HG03432 (cell line): ENCODE data around the gene TNNC2.
"Not testable (repeated sequence)": the region's sequence is repeated elsewhere in the genome, so short reads cannot be mapped to it uniquely, and the experiment has no call there.

Source experiments
- ATAC-seq: cut with Tn5 transposase; IDR thresholded peaks from one replicate; pipeline ENCODE4 v1.9.1; 2021; ENCODE audit warnings: mild to moderate bottlenecking, moderate library complexity; ENCODE audit not compliant: unreplicated experiment

Gene TNNC2

DNA sequence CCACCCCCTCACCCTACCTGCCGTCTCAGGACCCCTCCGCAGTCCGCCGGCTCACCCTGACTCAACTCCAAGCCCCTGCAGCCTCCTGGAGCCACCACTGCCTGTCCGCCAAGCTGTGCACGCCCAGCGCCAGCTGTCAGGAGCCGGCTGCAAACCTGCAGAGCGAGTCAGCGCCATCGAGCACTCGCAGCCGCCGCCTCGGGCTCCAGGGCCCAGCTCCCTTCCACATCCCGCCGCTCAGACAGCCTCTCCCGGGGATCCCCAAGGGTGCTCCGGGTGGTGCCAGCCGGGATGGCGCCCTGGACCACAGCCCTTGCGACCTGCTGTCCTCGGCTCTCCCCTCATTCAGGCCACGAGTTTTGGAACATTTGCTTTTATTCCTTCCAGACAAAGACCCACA lies 4.3 kb downstream of the TNNC2 start:
- ATAC-seq = no peak

DNA sequence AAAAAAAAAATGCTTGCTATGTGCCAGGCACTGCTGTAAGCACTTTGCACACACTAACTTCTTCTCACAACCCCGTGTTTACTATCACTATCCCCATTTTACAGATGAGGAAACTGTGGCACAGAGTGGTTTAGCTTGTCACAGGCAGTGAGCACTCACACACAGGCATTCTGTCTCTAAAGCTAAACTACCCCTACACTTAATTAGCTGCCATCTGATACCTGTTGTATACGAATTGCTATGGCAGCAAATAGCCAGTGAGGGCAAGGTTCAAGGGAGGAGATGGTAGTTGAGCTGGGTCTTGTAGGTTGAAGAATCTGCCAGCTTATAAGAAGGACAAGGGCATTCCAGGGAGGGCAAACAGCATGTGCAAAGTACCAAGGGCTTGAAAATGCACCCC lies 5.2 kb downstream of the TNNC2 start:
- no peak for ATAC-seq

GRCh38 chr20:45819466-45819865 lies 7.6 kb downstream of the TNNC2 start:
- ATAC-seq = no peak

GRCh38 chr20:45818239-45818638 lies 8.9 kb downstream of the TNNC2 start:
- ATAC-seq = no peak

DNA sequence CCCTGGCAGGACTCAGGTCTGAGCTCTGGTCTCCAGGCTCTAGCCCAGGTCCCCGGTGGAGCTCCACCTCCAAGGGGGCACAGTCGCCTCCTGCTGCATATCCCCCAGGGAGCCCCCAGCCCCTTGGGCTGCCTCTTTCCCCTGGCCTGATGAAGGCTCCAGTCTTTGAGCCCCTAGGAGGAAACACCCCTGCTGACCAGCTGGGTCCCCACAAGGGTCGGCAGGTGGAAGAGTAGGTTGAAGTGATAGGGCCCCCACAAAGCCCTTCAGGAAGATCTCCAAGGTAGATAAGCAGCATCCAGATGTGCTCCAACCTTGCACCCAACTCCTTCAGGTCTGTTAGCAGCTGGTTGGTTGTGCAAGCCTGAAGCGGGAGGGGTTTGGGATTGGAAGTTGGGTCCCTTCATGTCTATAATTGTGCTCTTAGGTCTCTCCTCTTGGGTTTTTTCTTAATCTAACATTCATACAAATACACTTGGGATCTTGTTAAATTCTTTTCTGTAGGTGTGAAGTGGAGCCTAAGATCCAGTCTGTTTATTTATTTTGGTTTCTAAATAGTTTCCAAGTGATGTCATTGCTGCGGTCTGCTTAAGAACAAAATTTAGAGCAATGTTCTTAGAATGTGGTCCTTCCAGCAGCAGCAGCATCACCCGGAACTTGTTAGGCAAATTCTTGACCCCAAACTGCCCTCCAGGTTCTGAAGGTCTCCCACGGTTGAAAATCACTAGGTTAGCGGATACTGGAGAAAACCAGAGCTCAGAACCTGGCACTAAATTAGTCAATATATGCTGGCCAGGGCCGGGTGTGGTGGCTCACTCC lies 9.5 kb downstream of the TNNC2 start:
- ATAC-seq = no peak

- ATAC-seq = no peak
Measured at GRCh38 chr20:45816951-45817350, 10.2 kb downstream of the TNNC2 start.

DNA sequence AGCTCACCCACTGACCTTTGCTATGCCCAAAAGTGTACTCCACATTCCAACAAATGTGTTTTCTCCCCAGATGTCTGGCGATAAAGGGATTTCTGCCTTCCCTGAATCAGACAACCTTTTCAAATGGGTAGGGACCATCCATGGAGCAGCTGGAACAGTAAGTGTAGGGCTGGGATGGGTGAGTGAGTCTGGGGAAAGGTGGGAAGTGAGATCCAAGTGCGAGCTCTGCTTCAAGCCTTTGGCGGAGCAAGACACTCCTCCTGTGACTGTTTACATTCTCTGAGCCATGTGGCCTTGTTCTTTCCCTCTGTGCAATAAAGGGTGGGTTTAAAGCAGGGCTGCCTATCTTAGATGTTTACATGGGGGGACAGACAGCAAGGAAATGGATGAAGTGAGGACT lies 12.8 kb downstream of the TNNC2 start:
- ATAC-seq = no peak

GRCh38 chr20:45813489-45813888 lies 13.6 kb downstream of the TNNC2 start:
- no peak for ATAC-seq

GRCh38 chr20:45813006-45813340 lies 14.1 kb downstream of the TNNC2 start:
- no peak for ATAC-seq

DNA sequence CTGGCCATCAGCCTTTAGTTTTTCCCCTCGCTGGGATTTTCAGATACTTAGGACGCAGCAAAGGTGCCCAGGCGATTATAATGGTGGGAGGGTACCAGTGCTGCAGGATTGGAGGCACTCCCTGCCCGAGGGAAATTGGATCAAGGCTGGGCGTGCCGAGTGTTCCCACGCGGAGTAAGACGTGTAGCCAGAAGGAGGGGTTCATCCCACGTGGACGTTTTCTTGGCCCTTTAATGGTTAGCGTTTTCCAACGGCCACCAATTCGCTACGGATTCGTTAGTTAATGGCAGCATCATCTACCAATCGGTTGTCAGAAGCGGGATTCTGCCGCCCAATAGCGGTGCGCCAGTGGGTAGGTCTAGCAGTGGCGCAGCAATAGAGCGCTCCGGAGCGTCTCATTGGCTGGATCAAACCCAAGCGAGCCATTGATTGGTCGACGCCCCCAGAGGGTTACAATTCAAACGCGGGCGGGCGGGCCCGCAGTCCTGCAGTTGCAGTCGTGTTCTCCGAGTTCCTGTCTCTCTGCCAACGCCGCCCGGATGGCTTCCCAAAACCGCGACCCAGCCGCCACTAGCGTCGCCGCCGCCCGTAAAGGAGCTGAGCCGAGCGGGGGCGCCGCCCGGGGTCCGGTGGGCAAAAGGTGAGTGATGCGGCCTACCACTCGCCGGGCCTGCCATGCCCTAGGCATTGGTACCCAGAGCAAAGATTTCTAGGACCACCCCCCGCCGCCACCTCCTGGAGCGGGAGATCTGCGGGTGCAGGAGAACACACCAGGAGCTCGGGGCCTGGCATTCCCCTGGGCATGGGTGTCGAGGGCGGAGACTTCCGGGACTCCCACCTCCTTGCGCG lies 14.7 kb downstream of the TNNC2 start, which contains the start of gene UBE2C:
TSS of gene UBE2C (plus strand) at position 488 of the 849 bp plus-strand sequence. CDS start at position 540, 52 bp downstream.
- ATAC-seq = peak; percentile 97

- no peak for ATAC-seq
Measured at GRCh38 chr20:45810191-45810970, 16.7 kb downstream of the TNNC2 start.

- ATAC-seq = no peak
Measured at GRCh38 chr20:45801851-45802250, 25.3 kb downstream of the TNNC2 start.

DNA sequence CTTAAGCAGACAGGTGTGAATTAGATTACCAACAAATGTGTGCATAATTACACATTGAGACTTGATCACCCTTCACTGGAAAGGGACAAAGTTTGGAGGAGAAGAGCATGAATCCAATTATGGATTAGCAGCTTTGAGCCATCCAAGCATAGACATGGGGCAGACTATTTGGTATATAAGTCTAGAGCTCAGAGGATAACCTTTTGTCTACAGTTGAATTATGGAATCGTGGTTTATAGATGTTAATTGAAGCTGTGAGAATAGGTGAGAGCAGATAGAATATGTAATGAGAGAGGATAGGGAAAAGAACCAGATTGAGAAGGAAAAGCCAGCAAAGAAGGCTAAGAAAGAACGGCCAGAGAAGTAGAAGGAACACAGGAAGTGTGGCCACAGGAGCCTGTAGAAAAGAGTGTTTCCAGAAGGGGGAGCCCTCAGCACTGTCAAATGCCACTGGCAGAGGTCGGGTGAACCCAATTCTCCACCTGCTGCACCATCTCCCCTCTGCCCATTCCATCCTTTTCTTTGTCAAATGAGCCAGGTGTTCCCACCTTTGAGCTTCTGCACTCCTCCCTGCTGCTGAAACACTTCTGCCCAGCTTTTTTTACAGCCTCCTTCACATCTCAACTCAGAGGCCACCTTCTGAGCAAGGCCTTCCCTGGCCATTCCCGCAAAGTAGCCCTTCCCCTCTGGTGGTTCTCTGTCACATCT lies 28.0 kb downstream of the TNNC2 start:
- ATAC-seq = no peak

GRCh38 chr20:45797955-45798354 lies 29.2 kb downstream of the TNNC2 start:
- ATAC-seq = not testable (repeated sequence)

DNA sequence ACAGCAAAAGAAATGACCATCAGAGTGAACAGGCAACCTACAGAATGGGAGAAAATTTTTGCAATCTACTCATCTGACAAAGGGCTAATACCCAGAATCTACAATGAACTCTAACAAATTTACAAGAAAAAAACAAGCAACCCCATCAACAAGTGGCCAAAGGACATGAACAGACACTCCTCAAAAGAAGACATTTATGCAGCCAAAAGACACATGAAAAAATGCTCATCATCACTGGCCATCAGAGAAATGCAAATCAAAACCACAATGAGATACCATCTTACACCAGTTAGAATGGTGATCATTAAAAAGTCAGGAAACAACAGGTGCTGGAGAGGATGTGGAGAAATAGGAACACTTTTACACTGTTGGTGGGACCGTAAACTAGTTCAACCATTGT lies 29.6 kb downstream of the TNNC2 start:
- ATAC-seq = not testable (repeated sequence)

DNA sequence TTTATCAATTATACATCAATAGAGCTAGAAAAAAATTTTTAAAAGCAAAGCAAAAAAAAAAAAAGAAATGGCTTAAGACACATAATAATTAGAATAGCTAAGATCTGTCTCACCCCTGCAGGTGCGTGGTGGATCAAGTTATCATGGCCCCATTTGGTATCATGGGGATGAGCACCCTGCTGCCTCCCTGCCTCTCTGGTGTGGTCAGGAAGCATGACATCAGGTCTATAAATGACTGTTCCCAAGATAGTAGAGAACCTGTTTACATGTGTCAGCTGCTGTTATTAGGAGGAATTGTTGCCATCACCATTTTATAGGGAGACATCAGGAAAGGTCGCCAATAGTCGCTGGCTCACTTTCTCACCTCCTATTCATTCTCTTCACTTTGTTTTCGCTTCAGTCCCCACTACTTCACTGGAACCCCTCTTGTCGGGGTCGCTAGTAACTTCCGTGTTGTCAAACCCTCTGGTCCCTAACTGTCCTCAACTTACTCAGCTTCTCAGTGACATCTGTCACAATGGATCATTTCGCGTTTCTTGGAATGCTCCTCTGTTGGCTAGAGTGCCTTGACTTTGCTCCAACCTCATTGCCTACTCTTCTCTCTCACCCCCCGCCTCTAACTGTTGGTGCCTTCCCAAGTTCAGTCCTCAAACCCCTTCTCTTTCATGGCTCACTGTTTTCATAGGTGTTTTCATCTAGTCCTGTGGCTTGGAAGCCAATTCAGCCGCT lies 30.6 kb downstream of the TNNC2 start:
- ATAC-seq = no peak

- peak; percentile 30 for ATAC-seq
Measured at GRCh38 chr20:45792317-45793118, 34.6 kb downstream of the TNNC2 start.

DNA sequence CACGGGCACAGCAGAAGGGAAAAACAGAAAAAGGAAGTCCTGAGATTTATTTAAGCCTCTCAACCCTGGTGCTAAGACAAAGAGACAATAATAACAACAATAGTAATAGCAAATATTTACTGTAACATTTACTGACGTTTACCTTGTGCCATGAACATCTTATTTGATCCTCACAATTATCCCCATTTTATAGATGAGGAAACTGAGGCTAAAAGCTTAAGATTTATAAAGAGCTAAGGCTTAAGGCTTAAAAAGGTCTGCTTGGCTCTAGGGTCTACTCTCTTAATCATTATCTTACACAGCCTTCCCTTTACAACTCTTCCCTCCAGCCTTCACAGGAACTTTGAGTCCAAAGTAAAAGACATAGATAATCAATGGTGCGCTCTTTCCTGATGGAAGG lies 38.8 kb downstream of the TNNC2 start:
- no peak for ATAC-seq

DNA sequence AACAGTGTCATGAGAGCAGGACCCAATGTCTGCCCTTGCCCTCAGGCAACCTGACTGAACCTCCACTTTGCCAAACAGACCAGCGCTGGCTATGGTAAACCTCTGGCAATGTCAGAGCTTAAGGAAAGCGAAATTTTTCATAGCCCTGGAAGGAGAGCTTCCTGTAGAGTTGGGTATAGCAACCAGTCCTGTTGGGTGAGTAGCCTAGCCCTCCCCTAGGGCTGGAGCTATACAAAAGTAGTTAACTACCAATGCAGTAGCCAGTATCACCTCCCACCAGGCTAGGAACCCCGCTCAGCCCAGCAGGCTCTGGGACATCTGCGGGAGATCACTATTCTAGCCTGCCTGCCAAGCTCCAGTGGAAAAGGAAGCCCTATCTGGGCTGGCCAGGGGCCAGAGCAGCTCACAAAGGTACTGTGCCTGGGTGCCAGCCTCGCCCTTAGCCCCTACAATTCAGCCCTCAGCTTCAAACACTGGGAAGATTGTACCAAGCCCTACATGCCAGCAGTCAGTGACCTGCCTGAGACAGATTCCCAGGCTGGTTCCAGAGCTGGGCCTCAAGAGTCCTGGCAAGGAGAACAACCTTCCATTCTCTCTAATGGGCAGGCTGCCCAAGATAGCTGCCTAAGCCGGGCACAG lies 43.3 kb downstream of the TNNC2 start:
- no peak for ATAC-seq
